Ectodermal cell (in vitro differentiated cells): ENCODE data around the gene SKIDA1.

Source experiments
- H3K27ac ChIP-seq: 2 replicates; pipeline ENCODE4 v1.7.0; 2013; ENCODE audit warnings: mild to moderate bottlenecking, low read depth, low read length; ENCODE audit not compliant: insufficient read depth, poor library complexity, severe bottlenecking
- H3K27me3 ChIP-seq: 2 replicates; pipeline ENCODE4 v1.7.0; 2013; ENCODE audit warnings: mild to moderate bottlenecking, low read length; ENCODE audit not compliant: insufficient read depth, control insufficient read depth, poor library complexity, severe bottlenecking
- H3K36me3 ChIP-seq: one replicate; pipeline ENCODE4 v1.7.0; 2013; ENCODE audit warnings: low read length; ENCODE audit not compliant: control insufficient read depth, insufficient read depth
- H3K4me1 ChIP-seq: one replicate; pipeline ENCODE4 v1.7.0; 2013; ENCODE audit warnings: low read length; ENCODE audit not compliant: control insufficient read depth, insufficient read depth
- H3K4me3 ChIP-seq: 2 replicates; pipeline ENCODE4 v1.7.0; 2013; ENCODE audit warnings: low read depth, low read length, control low read depth; ENCODE audit not compliant: insufficient read depth
- H3K9me3 ChIP-seq: 2 replicates; pipeline ENCODE4 v1.7.0; 2013; ENCODE audit warnings: mild to moderate bottlenecking, low read length, moderate library complexity; ENCODE audit not compliant: control insufficient read depth
- whole genome bisulfite sequencing, 2 experiments: methylation state at CpG; one replicate each; pipeline ENCODE4 v1.1.7; 2013; ENCODE audit warnings: missing lambda C conversion rate in 2 of 2; 5-methylcytosine and 5-hydroxymethylcytosine counted together

SKIDA1 gene

GRCh38 chr10:21501091-21501490 is 24.4 kb downstream of the SKIDA1 start:
- H3K9me3 ChIP-seq: no peaks in the 10 kb centered on the region
- H3K27me3 ChIP-seq: peaks cover 3% of the 10 kb centered on the region
- H3K4me1 ChIP-seq: peaks cover 64% of the 10 kb centered on the region
- H3K4me3 ChIP-seq: peak overlapping the region; percentile 45
- peak overlapping the region; percentile 80 for H3K27ac ChIP-seq
- WGBS, 2 experiments: 34 to 41% methylated on average over 5 of the region's 5 CpGs
- no peaks in the 10 kb centered on the region for H3K36me3 ChIP-seq

GRCh38 chr10:21500578-21500910 is 24.9 kb downstream of the SKIDA1 start:
- Histone ChIP-seq H3K4me1 (peaks cover 59% of the 10 kb centered on the region), H3K27me3 (peaks cover 3% of the 10 kb centered on the region), H3K4me3 (peak overlapping the region; percentile 45), H3K9me3 (no peaks in the 10 kb centered on the region), H3K27ac (peak overlapping the region; percentile 80), H3K36me3 (no peaks in the 10 kb centered on the region)
- WGBS, 2 experiments: 7% methylated on average over 14 of the region's 14 CpGs

- H3K4me3 ChIP-seq: peak overlapping the region; percentile 45
- no peaks in the 10 kb centered on the region for H3K9me3 ChIP-seq
- WGBS, 2 experiments: 2% methylated on average over 72 of the region's 72 CpGs
- no peaks in the 10 kb centered on the region for H3K36me3 ChIP-seq
- peaks cover 3% of the 10 kb centered on the region for H3K27me3 ChIP-seq
- H3K4me1 ChIP-seq: peaks cover 55% of the 10 kb centered on the region
- H3K27ac ChIP-seq: peak overlapping the region; percentile 80
Measured at GRCh38 chr10:21499701-21500577, 25.5 kb downstream of the SKIDA1 start.

- no peaks in the 10 kb centered on the region for H3K36me3 ChIP-seq
- peaks cover 3% of the 10 kb centered on the region for H3K27me3 ChIP-seq
- 15 to 16% methylated on average over 8 of the region's 8 CpGs for WGBS, 2 experiments
- peaks cover 47% of the 10 kb centered on the region for H3K4me1 ChIP-seq
- H3K27ac ChIP-seq: peak overlapping the region; percentile 80
- H3K9me3 ChIP-seq: no peaks in the 10 kb centered on the region
- peak overlapping the region; percentile 45 for H3K4me3 ChIP-seq
Measured at GRCh38 chr10:21498986-21499385, 26.5 kb downstream of the SKIDA1 start.

GRCh38 chr10:21498377-21498776 is 27.1 kb downstream of the SKIDA1 start:
- no peaks in the 10 kb centered on the region for H3K9me3 ChIP-seq
- peak overlapping the region; percentile 45 for H3K4me3 ChIP-seq
- no peak overlapping the region for H3K27ac ChIP-seq
- peaks cover 3% of the 10 kb centered on the region for H3K27me3 ChIP-seq
- WGBS, 2 experiments: 29% methylated on average over 2 of the region's 2 CpGs; no CpG with 5 or more reads in 1 of the 2 experiments
- H3K36me3 ChIP-seq: no peaks in the 10 kb centered on the region
- peaks cover 41% of the 10 kb centered on the region for H3K4me1 ChIP-seq

- peak overlapping the region; percentile 95 for H3K27ac ChIP-seq
- peak overlapping the region; percentile 93 for H3K4me3 ChIP-seq
- 0 to 1% methylated on average over 36 to 37 of the region's 37 CpGs for WGBS, 2 experiments
- no peaks in the 10 kb centered on the region for H3K9me3 ChIP-seq
- H3K27me3 ChIP-seq: peaks cover 3% of the 10 kb centered on the region
- no peaks in the 10 kb centered on the region for H3K36me3 ChIP-seq
- peaks cover 30% of the 10 kb centered on the region for H3K4me1 ChIP-seq
Measured at GRCh38 chr10:21497177-21497807, 28.2 kb downstream of the SKIDA1 start.

GRCh38 chr10:21496343-21497176 is 28.9 kb downstream of the SKIDA1 start:
- H3K27ac ChIP-seq: peak overlapping the region; percentile 95

GRCh38 chr10:21495752-21496342 is 29.6 kb downstream of the SKIDA1 start:
- Histone ChIP-seq H3K27ac (peak overlapping the region; percentile 95), H3K36me3 (no peaks in the 10 kb centered on the region), H3K9me3 (no peaks in the 10 kb centered on the region), H3K27me3 (peaks cover 3% of the 10 kb centered on the region), H3K4me1 (peaks cover 15% of the 10 kb centered on the region), H3K4me3 (peak overlapping the region; percentile 93)
- 0% methylated on average over 50 to 58 of the region's 58 CpGs for WGBS, 2 experiments

More at GRCh38 chr10:21496343-21497176, 28.9 kb downstream of the SKIDA1 start:
- Histone ChIP-seq H3K36me3 (no peaks in the 10 kb centered on the region), H3K9me3 (no peaks in the 10 kb centered on the region), H3K27me3 (peaks cover 3% of the 10 kb centered on the region), H3K4me3 (peak overlapping the region; percentile 93), H3K4me1 (peaks cover 22% of the 10 kb centered on the region)
- WGBS, 2 experiments: 0 to 1% methylated on average over 68 to 72 of the region's 72 CpGs

- Histone ChIP-seq H3K4me1 (peaks cover 10% of the 10 kb centered on the region), H3K27me3 (peaks cover 3% of the 10 kb centered on the region), H3K4me3 (peak overlapping the region; percentile 93), H3K36me3 (no peaks in the 10 kb centered on the region), H3K9me3 (no peaks in the 10 kb centered on the region), H3K27ac (peak overlapping the region; percentile 95)
- WGBS, 2 experiments: 1% methylated on average over 41 to 42 of the region's 42 CpGs
Measured at GRCh38 chr10:21495002-21495751, 30.3 kb downstream of the SKIDA1 start.
